MM.1S (cell line): ENCODE data around the gene CP.
"Not testable (repeated sequence)": the region's sequence is repeated elsewhere in the genome, so short reads cannot be mapped to it uniquely, and the experiment has no call there.

Experiments
- DNase-seq: peaks from one replicate; pipeline ENCODE4 v3.0.0-alpha.2; 2015
- H2AFZ ChIP-seq: fragments of 300-600 bp; sonication (generic); 2 replicates; pipeline ENCODE4 v1.6.0; 2016; ENCODE audit warnings: antibody characterized with exemption, low read length
- H3F3A ChIP-seq: fragments of 300-600 bp; sonication (generic); 2 replicates; pipeline ENCODE4 v1.6.1; 2016; ENCODE audit warnings: mild to moderate bottlenecking, antibody characterized with exemption, low read length, moderate library complexity, mixed read lengths; ENCODE audit not compliant: insufficient read depth
- H3K27ac ChIP-seq: fragments of 300-600 bp; sonication (generic); 2 replicates; pipeline ENCODE4 v1.5.1; 2016; ENCODE audit warnings: mild to moderate bottlenecking, low read length
- H3K27me3 ChIP-seq: fragments of 300-600 bp; sonication (generic); replicated peaks from 2 replicates; pipeline ENCODE4 v1.6.0; 2016; ENCODE audit warnings: low read length; ENCODE audit not compliant: insufficient read depth
- H3K36me3 ChIP-seq: fragments of 300-600 bp; sonication (generic); replicated peaks from 2 replicates; pipeline ENCODE4 v1.6.1; 2016; ENCODE audit warnings: mild to moderate bottlenecking, low read length, mixed read lengths; ENCODE audit not compliant: insufficient read depth
- H3K4me1 ChIP-seq: fragments of 300-600 bp; sonication (generic); 2 replicates; pipeline ENCODE4 v1.6.1; 2016; ENCODE audit warnings: low read length, mixed read lengths
- H3K4me2 ChIP-seq: fragments of 300-600 bp; sonication (generic); 2 replicates; pipeline ENCODE4 v1.6.0; 2016; ENCODE audit warnings: low read depth, low read length
- H3K4me3 ChIP-seq: fragments of 300-600 bp; sonication (generic); 2 replicates; pipeline ENCODE4 v1.5.1; 2016; ENCODE audit warnings: low read length, mixed read lengths
- H3K79me2 ChIP-seq: fragments of 300-600 bp; sonication (generic); 2 replicates; pipeline ENCODE4 v1.6.1; 2016; ENCODE audit warnings: mixed run types, low read length, mixed read lengths
- H3K9ac ChIP-seq: fragments of 300-600 bp; sonication (generic); 2 replicates; pipeline ENCODE4 v1.6.1; 2016; ENCODE audit warnings: low read length, mixed read lengths
- H3K9me2 ChIP-seq: fragments of 300-600 bp; sonication (generic); replicated peaks from 2 replicates; pipeline ENCODE4 v1.6.1; 2016; ENCODE audit warnings: mild to moderate bottlenecking, low read length, mixed read lengths; ENCODE audit not compliant: insufficient read depth
- H3K9me3 ChIP-seq: fragments of 300-600 bp; sonication (generic); replicated peaks from 2 replicates; pipeline ENCODE4 v1.6.1; 2016; ENCODE audit warnings: mild to moderate bottlenecking, low read length, mixed read lengths; ENCODE audit not compliant: insufficient read depth
- H4K20me1 ChIP-seq: fragments of 300-600 bp; sonication (generic); 2 replicates; pipeline ENCODE4 v1.6.1; 2016; ENCODE audit warnings: mild to moderate bottlenecking, low read length, moderate library complexity, mixed read lengths; ENCODE audit not compliant: insufficient read depth
- EZH2 ChIP-seq: fragments of 300-600 bp; sonication (generic); optimal IDR thresholded peaks from 2 replicates; pipeline ENCODE3; 2017; ENCODE audit warnings: low read depth, mild to moderate bottlenecking, antibody characterized with exemption, low read length, mixed read lengths
- EZH2phosphoT487 ChIP-seq: fragments of 300-600 bp; sonication (generic); IDR thresholded peaks from 2 replicates; pipeline ENCODE4 v1.6.1; 2018; ENCODE audit warnings: antibody characterized with exemption, low read length
- TF ChIP-seq, protein P1 (sequence below): fragments of 300-600 bp; sonication (generic); IDR thresholded peaks from 2 replicates; pipeline ENCODE4 v1.5.1; 2016; ENCODE audit warnings: antibody characterized with exemption, low read length, mixed read lengths

The CP gene

DNA sequence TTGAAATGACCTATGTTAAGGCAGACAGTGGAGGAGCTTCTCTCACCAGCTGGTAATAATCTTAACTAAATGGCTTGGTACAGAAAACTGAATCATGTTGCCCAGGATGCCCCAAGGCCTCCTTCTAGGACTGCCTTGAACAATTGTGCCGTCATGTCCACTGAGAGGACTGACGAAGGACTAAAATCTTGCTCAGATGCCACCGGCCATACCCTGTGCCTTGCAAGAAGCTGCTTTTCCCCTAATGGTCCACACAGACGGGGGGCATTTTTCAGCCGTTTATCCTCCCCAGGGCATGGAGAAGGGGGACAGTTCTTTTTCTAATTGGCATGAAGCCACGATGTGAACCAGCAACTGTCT, 1.8 kb upstream of the CP start:
- TF ChIP-seq, protein P1, sequence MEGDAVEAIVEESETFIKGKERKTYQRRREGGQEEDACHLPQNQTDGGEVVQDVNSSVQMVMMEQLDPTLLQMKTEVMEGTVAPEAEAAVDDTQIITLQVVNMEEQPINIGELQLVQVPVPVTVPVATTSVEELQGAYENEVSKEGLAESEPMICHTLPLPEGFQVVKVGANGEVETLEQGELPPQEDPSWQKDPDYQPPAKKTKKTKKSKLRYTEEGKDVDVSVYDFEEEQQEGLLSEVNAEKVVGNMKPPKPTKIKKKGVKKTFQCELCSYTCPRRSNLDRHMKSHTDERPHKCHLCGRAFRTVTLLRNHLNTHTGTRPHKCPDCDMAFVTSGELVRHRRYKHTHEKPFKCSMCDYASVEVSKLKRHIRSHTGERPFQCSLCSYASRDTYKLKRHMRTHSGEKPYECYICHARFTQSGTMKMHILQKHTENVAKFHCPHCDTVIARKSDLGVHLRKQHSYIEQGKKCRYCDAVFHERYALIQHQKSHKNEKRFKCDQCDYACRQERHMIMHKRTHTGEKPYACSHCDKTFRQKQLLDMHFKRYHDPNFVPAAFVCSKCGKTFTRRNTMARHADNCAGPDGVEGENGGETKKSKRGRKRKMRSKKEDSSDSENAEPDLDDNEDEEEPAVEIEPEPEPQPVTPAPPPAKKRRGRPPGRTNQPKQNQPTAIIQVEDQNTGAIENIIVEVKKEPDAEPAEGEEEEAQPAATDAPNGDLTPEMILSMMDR, result no peak
- no peak for TF ChIP-seq EZH2phosphoT487
- TF ChIP-seq EZH2, result no peak

DNA sequence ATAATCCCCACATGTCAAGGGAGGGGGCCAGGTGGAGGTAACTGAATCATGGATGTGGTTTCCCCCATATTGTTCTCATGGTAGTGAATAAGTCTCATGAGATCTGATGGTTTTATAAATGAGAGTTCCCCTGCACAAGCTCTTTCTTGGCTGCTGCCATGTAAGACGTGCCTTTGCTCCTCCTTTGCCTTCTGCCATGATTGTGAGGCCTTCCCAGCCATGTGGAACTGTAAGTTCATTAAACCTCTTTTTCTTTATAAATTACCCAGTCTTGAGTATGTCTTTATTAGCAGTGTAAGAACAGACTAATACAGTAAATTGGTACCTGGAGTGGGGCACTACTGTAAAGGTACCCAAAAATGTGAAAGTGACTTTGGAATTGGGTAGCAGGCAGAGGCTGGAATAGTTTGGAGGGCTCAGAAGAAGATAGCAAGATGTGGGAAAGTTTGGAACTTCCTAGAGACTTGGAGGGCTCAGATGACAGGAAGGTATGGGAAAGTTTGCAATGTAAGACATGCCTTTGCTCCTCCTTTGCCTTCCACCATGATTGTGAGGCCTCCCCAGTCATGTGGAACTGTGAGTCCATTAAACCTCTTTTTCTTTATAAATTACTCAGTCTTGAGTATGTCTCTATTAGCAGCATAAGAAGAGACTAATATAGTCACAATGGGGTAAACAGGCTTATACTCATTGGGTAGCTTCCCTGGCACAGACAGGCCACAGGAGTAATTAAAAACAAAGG, 2.1 kb downstream of the CP start:
- H3K27ac ChIP-seq, H3K4me3 ChIP-seq, H3K79me2 ChIP-seq, H3K9me3 ChIP-seq, H2AFZ ChIP-seq, H3K9ac ChIP-seq, H3K4me1 ChIP-seq, H3F3A ChIP-seq, H3K36me3 ChIP-seq, H3K9me2 ChIP-seq, H3K27me3 ChIP-seq, DNase-seq, H3K4me2 ChIP-seq, H4K20me1 ChIP-seq: not testable (repeated sequence)

More for the DNA sequence above, 1.8 kb upstream of the CP start:
- no peaks in the 10 kb centered on the region for H3K9me3 ChIP-seq
- H3K27me3 ChIP-seq, result no peaks in the 10 kb centered on the region
- H3K4me1 ChIP-seq, result peaks cover 3% of the 10 kb centered on the region; the same call in 1 of the 2 replicates
- no peak overlapping the region for H3K27ac ChIP-seq
- no peak overlapping the region for H2AFZ ChIP-seq
- no peaks in the 10 kb centered on the region for H3K9me2 ChIP-seq
- H3F3A ChIP-seq, result peaks cover 14% of the 10 kb centered on the region
- H3K4me3 ChIP-seq, result no peak overlapping the region
- no peak for DNase-seq
- H4K20me1 ChIP-seq, result no peaks in the 10 kb centered on the region
- no peak overlapping the region for H3K9ac ChIP-seq
- no peaks in the 10 kb centered on the region for H3K36me3 ChIP-seq
- H3K79me2 ChIP-seq, result no peaks in the 10 kb centered on the region
- no peak overlapping the region for H3K4me2 ChIP-seq

DNA sequence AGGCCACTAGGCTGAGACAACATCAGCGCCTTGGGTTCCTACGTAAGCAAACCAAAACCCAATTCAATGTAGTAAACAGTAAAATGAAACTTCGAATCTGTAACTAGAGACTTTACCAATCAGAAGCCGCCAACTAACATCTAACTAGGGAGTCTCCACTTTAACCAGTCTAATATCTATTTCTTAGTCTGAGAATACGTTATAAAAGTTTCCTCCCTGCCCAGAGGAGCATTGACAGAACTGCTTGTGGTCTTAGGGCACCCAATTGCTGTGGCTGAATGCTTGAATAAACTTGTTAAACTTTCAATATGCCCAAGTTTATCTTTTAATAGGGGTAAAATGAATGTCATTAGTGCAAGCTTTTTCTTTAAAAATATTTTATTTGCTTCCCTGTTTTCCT, 4.3 kb downstream of the CP start:
- no peaks in the 10 kb centered on the region for H3K36me3 ChIP-seq
- TF ChIP-seq EZH2, result no peak
- TF ChIP-seq, protein P1, result no peak
- TF ChIP-seq EZH2phosphoT487, result no peak
- H3K79me2 ChIP-seq, result no peaks in the 10 kb centered on the region
- no peak overlapping the region for H2AFZ ChIP-seq
- H3K9me3 ChIP-seq, result no peaks in the 10 kb centered on the region
- no peaks in the 10 kb centered on the region for H3K27me3 ChIP-seq
- H3K27ac ChIP-seq, result no peak overlapping the region
- H3K9ac ChIP-seq, result no peak overlapping the region
- no peaks in the 10 kb centered on the region for H4K20me1 ChIP-seq
- H3F3A ChIP-seq, result no peaks in the 10 kb centered on the region
- H3K4me1 ChIP-seq, result no peaks in the 10 kb centered on the region
- no peak overlapping the region for H3K4me3 ChIP-seq
- no peak for DNase-seq
- H3K4me2 ChIP-seq, result no peak overlapping the region
- H3K9me2 ChIP-seq, result no peaks in the 10 kb centered on the region

DNA sequence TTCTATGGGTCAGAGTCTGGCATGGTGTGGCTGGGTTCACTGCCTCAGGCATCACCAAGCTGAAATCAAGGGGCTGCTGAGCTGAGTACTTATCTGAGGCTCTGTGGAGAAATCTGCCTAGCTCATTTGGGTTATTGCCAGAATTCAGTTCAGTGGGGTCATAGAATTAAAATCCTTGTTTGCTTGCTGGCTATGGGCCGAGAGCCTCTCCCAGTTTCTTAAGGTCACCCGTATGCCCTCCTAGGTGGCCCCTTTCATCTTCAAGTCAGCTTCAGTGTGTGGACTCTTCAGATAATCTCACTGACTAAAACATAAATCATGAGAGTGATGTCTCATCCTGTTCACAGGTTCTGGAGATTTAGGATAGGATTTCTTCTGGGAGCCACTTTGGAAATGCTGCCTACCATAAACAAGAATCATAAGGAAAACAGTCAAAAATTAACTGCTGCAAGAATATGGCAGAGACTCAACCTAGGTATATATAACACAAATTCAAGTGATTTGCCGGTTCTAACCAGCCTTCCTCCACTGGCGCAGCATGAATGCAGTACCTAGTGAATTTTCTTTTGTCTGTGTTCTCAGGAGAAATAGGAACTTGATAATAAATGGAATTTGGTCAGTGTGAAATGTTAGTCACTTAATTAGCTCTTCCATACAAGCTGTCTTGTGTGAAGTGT, 5.3 kb downstream of the CP start:
- H3K36me3 ChIP-seq, result no peaks in the 10 kb centered on the region
- no peak overlapping the region for H3K9ac ChIP-seq
- TF ChIP-seq, protein P1, result no peak
- TF ChIP-seq EZH2phosphoT487, result no peak
- TF ChIP-seq EZH2, result no peak
- no peak overlapping the region for H3K4me3 ChIP-seq
- H2AFZ ChIP-seq, result no peak overlapping the region
- no peaks in the 10 kb centered on the region for H3F3A ChIP-seq
- no peaks in the 10 kb centered on the region for H4K20me1 ChIP-seq
- DNase-seq, result no peak
- no peak overlapping the region for H3K4me2 ChIP-seq
- no peaks in the 10 kb centered on the region for H3K79me2 ChIP-seq
- no peaks in the 10 kb centered on the region for H3K4me1 ChIP-seq
- H3K9me2 ChIP-seq, result no peaks in the 10 kb centered on the region
- no peaks in the 10 kb centered on the region for H3K9me3 ChIP-seq
- no peaks in the 10 kb centered on the region for H3K27me3 ChIP-seq
- no peak overlapping the region for H3K27ac ChIP-seq
